ENCODE measurements around the gene ADGRF5.
"Not testable (repeated sequence)": the region's sequence is repeated elsewhere in the genome, so short reads cannot be mapped to it uniquely, and the experiment has no call there.

- TF ChIP-seq CTCF (conservative IDR thresholded peaks at IDR 0.05 in 1 of 2, IDR thresholded peaks at IDR 0.05 in 1 of 2; ENCODE audit: extremely low read depth in 1 of 2, insufficient read depth in 1 of 2, low read depth in 1 of 2, low read length in 2 of 2); EZH2 (IDR thresholded peaks at IDR 0.05; ENCODE audit: borderline replicate concordance, low read length): not testable (repeated sequence)
Observed at GRCh38 chr6:46834991-46835390, 86.7 kb downstream of the ADGRF5 start.
